Sigmoid colon (tissue), 7 donors: ENCODE results near the gene GALM. TPM values are rescaled to one million over a fixed set of nuclear protein-coding genes. Genes with fewer than 3 reads are reported as not detected.
"Not testable (repeated sequence)": the region's sequence is repeated elsewhere in the genome, so short reads cannot be mapped to it uniquely, and the experiment has no call there.

Experiments used
- DNase-seq: peaks from one replicate; pipeline ENCODE4 v3.0.0-alpha.2; 2019
- H3K27ac ChIP-seq, 4 donors: fragments of 200-600 bp; sonication (generic); one replicate each; pipeline ENCODE4 v1.5.1; 2016 to 2019; ENCODE audit warnings: mild to moderate bottlenecking in 1 of 4
- H3K27me3 ChIP-seq, 3 donors: fragments of 200-600 bp; sonication (generic); one replicate each; pipeline ENCODE4 v1.5.1; 2019; ENCODE audit warnings: mild to moderate bottlenecking in 1 of 3
- H3K36me3 ChIP-seq, 4 donors: fragments of 200-600 bp; sonication (generic); one replicate each; pipeline ENCODE4 v1.5.1; 2016 to 2019
- H3K4me1 ChIP-seq, 4 donors: fragments of 200-600 bp; sonication (generic); one replicate each; pipeline ENCODE4 v1.5.1; 2017 to 2019
- H3K4me3 ChIP-seq, 4 donors: fragments of 200-600 bp; sonication (generic); one replicate each; pipeline ENCODE4 v1.5.1; 2017 to 2019; ENCODE audit warnings: mild to moderate bottlenecking in 2 of 4, moderate library complexity in 1 of 4
- H3K9me3 ChIP-seq, 4 donors: fragments of 200-600 bp in 3 of 4; sonication (generic) in 3 of 4; one replicate each; pipeline versions ENCODE4 v1.5.1 to v1.6.1; 2013 to 2019
- CTCF ChIP-seq, 4 experiments: fragments of 450-650 bp in 3 of 4; fragments of 200-600 bp in 1 of 4; IDR thresholded peaks; one replicate each; pipeline ENCODE4 v1.5.1; 2016 to 2019; ENCODE audit warnings: antibody characterized with exemption in 4 of 4, mild to moderate bottlenecking in 3 of 4, moderate library complexity in 2 of 4
- EP300 ChIP-seq, 4 donors: sonication (generic); formaldehyde crosslinking; IDR thresholded peaks; one replicate each; pipeline ENCODE4 v1.6.1; 2017; ENCODE audit warnings: antibody characterized with exemption in 4 of 4
- POLR2A ChIP-seq, 2 donors: fragments of 450-650 bp; IDR thresholded peaks; one replicate each; pipeline ENCODE4 v1.6.1; 2016; ENCODE audit warnings: antibody characterized with exemption in 2 of 2, mild to moderate bottlenecking in 2 of 2, moderate library complexity in 2 of 2
- POLR2AphosphoS5 ChIP-seq, 4 donors: sonication (generic); formaldehyde crosslinking; IDR thresholded peaks; one replicate each; pipeline ENCODE4 v1.6.1; 2017; ENCODE audit warnings: antibody characterized with exemption in 4 of 4
- WGBS, 2 donors: extraction: QIAGEN DNeasy Blood & Tissue Kit; methylation state at CpG; one replicate each; pipeline ENCODE4 v1.1.7; 2013; 5-methylcytosine and 5-hydroxymethylcytosine counted together
- intact Hi-C: fragments of 100-400 bp; cut with DNase I; formaldehyde crosslinking; loops from one replicate; pipeline ENCODE4 v1.15.1; 2023
- polyA plus RNA-seq, 3 donors: library from polyadenylated mRNA; stranded (reverse); fragments of 200-250 nt; gene quantifications; one replicate each; pipeline ENCODE4 v1.2.3, GENCODE V29; 2013
- total RNA-seq, 4 donors: library from RNA; depleted of rRNA; stranded (reverse); fragments of >200 nt; gene quantifications; one replicate each; pipeline ENCODE4 v1.1.0, GENCODE V29; 2016
- donor health status: healthy with polysubstance abuse.
- donor health status: Bipolar disorder and iron deficiency.
- donor health status: healthy.

The GALM gene
- total and polyA plus RNA-seq, 7 donors: 9.5 to 45.1 (median 35.2) TPM

- no peaks in the 10 kb centered on the region for H3K27me3 ChIP-seq
- 97% methylated on average over 7 of the region's 7 CpGs for WGBS, 2 donors
- DNase-seq: no peak
- H3K9me3 ChIP-seq: no peaks in the 10 kb centered on the region
- no peak for TF ChIP-seq POLR2A (IDR thresholded peaks at IDR 0.05)
- TF ChIP-seq EP300 (IDR thresholded peaks at IDR 0.05): no peak
- TF ChIP-seq POLR2AphosphoS5 (IDR thresholded peaks at IDR 0.05): no peak
- no peak for TF ChIP-seq CTCF (IDR thresholded peaks at IDR 0.05)
- intact Hi-C loops: no loop called here
- peaks cover 0 to 3% (median 0%) of the 10 kb centered on the region in 4 donors for H3K36me3 ChIP-seq
- H3K27ac ChIP-seq: no peak overlapping the region
- no peak overlapping the region for H3K4me3 ChIP-seq
- H3K4me1 ChIP-seq: no peaks in the 10 kb centered on the region
Measured at GRCh38 chr2:38712413-38712812, 46.5 kb downstream of the GALM start.

- Histone ChIP-seq H3K27me3 (no peaks in the 10 kb centered on the region), H3K9me3 (no peaks in the 10 kb centered on the region), H3K4me1 (no peaks in the 10 kb centered on the region), H3K36me3 (no peaks in the 10 kb centered on the region), H3K27ac (no peak overlapping the region), H3K4me3 (no peak overlapping the region)
- intact Hi-C loops: no loop called here
- no peak for DNase-seq
- 77 to 80% methylated on average over 4 of the region's 4 CpGs for WGBS, 2 donors
- TF ChIP-seq CTCF (IDR thresholded peaks at IDR 0.05) (no peak), POLR2AphosphoS5 (IDR thresholded peaks at IDR 0.05) (no peak), EP300 (IDR thresholded peaks at IDR 0.05) (no peak), POLR2A (IDR thresholded peaks at IDR 0.05) (no peak)
Measured at GRCh38 chr2:38712871-38713270, 47.0 kb downstream of the GALM start.

GRCh38 chr2:38713338-38713737 lies 47.4 kb downstream of the GALM start:
- Histone ChIP-seq H3K4me1 (no peaks in the 10 kb centered on the region), H3K4me3 (no peak overlapping the region), H3K36me3 (no peaks in the 10 kb centered on the region), H3K27ac (no peak overlapping the region), H3K27me3 (no peaks in the 10 kb centered on the region), H3K9me3 (no peaks in the 10 kb centered on the region)
- no peak for DNase-seq
- 76 to 78% methylated on average over 3 of the region's 3 CpGs for WGBS, 2 donors
- no peak for TF ChIP-seq EP300 (IDR thresholded peaks at IDR 0.05)
- no peak for TF ChIP-seq POLR2AphosphoS5 (IDR thresholded peaks at IDR 0.05)
- no peak for TF ChIP-seq CTCF (IDR thresholded peaks at IDR 0.05)
- no peak for TF ChIP-seq POLR2A (IDR thresholded peaks at IDR 0.05)
- intact Hi-C loops: no loop called here

GRCh38 chr2:38714941-38715340 lies 49.0 kb downstream of the GALM start:
- H3K4me1 ChIP-seq, DNase-seq, intact Hi-C loops, H3K36me3 ChIP-seq, H3K27me3 ChIP-seq, H3K9me3 ChIP-seq, H3K4me3 ChIP-seq, H3K27ac ChIP-seq: not testable (repeated sequence)
- 93 to 94% methylated on average over 1 of the region's 1 CpG for WGBS, 2 donors

- Histone ChIP-seq H3K36me3 (no peaks in the 10 kb centered on the region), H3K4me1 (peaks cover 0 to 16% (median 11%) of the 10 kb centered on the region in 4 donors), H3K4me3 (no peak overlapping the region), H3K9me3 (no peaks in the 10 kb centered on the region), H3K27me3 (no peaks in the 10 kb centered on the region), H3K27ac (no peak overlapping the region)
- intact Hi-C loops: no loop called here
- 90% methylated on average over 6 of the region's 6 CpGs for WGBS, 2 donors
- no peak for TF ChIP-seq EP300 (IDR thresholded peaks at IDR 0.05)
- TF ChIP-seq POLR2A (IDR thresholded peaks at IDR 0.05): no peak
- TF ChIP-seq POLR2AphosphoS5 (IDR thresholded peaks at IDR 0.05): no peak
- TF ChIP-seq CTCF (IDR thresholded peaks at IDR 0.05): no peak
- DNase-seq: no peak
Measured at GRCh38 chr2:38716185-38716584, 50.3 kb downstream of the GALM start.
